Skin of body (tissue), 2 donors: ENCODE results near the gene UHMK1. TPM values are rescaled to one million over a fixed set of nuclear protein-coding genes. Genes with fewer than 3 reads are reported as not detected.

Experiments used
- DNase-seq: peaks from one replicate; lab custom pipeline; 2025; lab: John Stamatoyannopoulos, UW
- total RNA-seq: library from RNA; depleted of rRNA; stranded (reverse); fragments of >200 nt; gene quantifications from one replicate; pipeline ENCODE4 v1.2.3, GENCODE V29; 2014

The UHMK1 gene
- total RNA-seq, 1 donor from 2014 or later, result 36.0 TPM

DNA sequence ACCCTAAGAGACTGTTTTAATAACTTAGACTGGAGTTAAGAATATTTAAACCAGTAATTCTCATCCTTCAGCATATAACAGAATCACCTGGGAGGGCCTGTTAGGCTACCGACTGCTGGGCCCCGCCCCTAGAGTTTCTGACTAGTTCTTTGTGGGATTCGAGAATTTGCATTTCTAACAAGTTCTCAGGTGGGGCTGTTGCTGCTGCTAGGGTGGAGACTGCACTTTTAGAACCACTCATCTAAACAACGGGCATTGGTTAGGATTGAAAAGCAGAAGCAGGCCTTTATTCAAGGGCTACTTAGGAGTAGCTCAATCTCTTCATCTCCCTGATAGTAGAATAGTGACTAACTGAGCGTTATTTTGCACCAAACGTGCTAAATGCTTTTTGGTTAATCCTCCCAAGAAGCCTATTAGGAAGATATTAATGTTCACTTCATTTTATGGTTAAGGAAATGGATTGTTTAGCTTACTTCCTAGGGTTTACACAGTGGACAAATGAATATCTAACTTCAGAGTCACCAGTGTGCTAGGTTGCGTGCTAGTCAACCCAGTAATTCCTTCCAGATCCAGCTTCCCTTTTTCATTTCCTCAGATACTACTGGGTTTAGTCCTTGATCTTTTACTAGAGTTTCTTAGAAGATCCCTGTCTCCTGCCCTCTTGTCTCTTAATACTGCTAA lies 32.8 kb downstream of the UHMK1 start:
- DNase-seq, result no peak

DNA sequence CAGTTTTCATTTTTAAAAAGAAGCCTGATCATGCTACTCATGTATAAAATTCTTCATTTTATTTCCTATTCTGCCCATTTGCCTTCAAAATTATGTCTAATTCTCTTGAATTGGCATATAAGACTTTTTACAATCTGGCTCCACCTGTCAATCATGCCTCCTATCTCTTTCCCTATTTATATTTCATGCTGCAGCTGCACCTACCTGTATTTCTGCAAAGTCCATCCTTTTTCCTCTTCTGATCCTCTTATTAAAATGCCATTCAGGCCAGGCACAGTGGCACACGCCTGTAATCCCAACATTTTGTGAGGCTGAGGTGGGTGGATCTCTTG lies 33.3 kb downstream of the UHMK1 start:
- no peak for DNase-seq

DNA sequence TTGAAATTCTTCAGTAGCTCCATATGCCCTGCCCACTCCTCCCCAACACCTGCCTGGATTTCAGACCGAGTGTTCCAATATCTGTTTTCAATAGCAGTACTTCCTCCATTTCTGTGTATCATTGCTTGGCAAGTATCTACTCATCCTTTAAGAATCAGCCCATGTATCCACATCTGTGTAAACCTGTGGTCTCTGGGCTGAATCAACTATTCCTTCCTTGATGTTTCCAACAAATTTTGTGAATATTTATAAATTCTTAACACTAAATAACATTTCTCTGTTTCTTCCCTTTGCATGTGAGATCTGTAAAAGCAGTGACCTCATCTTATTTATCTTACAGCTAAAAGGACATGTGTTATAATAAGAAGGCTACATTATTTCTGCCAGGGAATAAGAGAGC lies 37.9 kb downstream of the UHMK1 start:
- DNase-seq, result no peak

DNA sequence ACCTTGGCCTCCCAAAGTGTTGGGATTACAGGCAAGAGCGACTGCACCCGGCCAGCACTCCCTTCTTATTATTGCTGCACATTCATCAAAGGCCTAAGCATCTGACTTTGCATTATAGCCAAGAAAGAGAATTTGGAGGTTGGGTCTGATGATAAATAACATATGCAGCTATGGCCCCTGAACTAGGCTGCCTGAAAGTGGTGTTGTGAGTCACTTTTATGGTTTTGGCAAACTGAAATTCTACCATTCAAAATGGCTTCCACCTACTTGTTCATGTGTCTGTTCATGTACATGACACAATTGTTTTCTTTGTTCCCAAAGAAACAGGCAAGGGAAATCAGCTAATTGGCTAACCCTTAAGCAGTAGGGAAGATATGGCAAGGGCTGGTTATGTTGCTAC lies 38.9 kb downstream of the UHMK1 start:
- no peak for DNase-seq

DNA sequence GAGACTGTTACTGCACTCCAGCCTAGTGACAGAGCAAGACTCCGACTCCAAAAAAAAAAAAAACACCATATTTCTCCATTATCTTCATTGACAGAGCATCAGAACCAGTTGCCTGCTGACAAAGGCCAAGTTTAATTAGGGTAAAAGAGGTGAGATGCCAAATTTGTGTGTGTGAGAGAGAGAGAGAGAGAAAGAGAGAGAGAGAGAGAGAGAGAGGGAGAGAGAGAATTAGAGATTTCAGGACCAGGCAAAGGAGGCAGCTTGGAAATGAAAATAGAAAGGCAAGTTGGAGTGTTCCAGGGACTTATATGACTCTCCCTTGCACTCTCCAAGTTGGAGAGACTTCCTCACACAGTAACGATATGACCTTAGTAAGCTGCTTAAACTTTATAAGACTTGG lies 39.6 kb downstream of the UHMK1 start:
- DNase-seq, result no peak

DNA sequence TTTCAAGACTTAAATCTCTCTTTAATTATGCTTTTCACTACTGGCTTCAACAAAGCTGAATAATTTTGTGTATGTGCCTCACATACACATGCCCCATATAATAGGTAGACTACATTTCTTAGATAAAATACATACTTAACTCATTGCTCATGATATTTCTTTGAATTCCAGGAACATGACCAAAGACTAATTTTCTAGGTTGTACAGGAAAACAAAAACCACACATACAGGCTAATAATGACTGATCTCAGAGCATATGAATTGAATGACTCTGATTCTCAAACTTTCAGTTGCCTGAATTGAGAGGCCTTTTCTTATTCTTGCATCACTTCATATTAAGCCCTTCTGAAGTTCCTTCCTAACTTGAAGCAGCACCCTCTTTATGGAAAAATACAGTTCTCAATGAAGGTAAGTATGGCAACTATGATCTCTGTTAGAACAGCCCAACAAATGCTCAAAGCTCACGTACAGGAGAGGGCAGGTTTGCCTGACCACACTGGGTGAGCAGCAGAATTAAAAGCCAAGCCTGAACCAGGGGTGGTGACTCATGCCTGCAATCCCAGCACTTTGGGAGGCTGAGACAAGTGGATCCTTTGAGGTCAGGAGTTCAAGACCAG lies 41.3 kb downstream of the UHMK1 start:
- no peak for DNase-seq

DNA sequence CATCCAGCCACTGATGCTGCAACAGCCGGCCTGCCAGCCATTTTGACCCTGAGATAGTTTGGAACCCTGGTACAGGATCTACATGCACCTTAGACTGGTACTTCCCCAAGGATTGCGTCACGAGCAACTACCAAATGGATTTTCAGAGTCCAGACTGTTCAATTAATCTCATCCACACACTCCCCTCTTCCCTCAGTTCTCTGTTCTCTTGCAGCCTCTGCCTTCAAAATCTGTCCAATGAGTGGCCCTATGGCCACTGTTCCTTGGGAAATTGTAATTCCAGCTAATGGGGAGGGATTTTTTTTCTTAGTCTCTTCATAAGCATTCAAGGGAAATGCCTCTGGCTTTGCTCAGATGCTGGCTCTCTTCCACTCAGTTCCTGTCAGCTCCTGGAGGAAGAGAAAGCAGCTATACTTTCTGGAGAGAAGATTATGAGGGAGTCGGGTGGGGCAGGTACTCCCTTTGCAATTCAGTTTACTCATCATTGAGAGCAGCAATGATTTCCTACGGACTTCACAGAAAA lies 44.1 kb downstream of the UHMK1 start:
- DNase-seq, result peak; percentile 20

DNA sequence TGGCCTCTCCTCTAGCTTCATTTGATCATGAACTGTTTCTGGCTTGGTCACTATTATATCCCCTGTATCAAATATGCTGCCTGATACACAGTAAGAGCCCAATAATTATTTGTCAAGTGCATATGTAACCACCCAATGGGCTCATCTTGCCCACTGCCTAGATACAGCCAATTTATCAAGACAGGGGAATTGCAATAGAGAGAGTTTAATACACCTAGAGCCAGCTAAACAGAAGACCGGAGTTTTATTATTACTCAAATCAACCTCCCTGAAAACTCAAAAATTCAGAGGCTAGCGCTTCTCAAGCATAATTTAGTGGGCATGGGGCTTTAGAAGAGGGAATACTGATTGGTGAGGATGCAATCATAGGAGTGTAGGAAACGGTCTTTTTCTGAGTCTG lies 45.6 kb downstream of the UHMK1 start:
- DNase-seq, result no peak

DNA sequence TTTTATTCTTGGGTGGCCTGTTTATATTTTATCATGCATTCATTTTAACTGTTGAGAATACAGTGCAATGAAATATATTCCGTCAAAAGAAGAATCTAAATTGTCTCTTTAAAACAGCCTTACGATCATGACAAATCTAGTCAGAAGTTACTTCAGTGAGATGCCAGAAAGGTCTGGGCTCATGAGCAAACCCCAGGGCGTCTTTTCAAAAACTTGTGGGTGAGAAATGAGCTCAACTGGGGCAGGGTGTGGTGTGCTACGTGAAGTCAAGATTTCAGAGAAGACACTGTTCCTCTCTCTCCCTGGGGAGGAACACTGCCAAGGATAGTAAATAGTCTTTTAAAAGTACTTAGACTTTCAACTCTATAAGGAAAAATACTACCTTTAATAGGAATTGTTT lies 50.6 kb downstream of the UHMK1 start:
- no peak for DNase-seq

DNA sequence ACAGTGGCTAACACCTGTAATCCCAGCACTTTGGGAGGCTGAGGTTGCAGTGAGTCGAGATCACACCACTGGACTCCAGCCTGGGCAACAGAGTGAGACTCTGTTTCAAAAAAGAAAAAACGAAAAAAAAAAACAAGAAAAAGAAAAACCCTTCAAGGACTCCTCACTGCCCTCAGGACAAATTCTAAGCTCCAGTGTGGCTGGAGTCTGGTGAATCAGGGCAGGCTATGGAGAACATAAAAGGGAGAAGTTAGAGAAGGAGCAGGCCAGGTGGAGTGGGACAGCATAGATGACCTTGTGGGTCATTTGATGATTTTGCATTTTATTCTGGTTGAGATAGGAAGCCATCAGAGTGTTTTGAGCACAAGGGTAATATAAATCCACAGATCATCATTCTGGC lies 51.4 kb downstream of the UHMK1 start:
- no peak for DNase-seq

DNA sequence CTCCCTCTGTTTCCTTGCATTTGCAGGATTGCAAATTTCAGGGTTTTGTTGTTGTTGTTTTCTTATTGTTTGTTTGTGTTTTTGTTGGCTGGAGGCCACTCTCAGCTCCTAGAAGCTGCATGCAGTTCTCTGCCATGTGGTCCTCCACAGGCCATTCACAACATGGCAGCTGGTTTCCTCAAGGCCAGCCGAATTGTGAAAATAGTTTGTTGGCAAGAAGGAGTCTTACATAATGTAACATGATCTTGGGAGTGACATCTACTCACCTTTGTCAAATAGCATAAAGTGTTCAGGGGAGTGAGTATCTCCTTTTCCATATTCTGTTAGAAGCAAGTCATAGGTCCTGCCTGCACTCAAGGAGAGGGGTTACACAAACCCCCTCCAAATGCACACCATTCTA lies 53.3 kb downstream of the UHMK1 start:
- DNase-seq, result no peak

DNA sequence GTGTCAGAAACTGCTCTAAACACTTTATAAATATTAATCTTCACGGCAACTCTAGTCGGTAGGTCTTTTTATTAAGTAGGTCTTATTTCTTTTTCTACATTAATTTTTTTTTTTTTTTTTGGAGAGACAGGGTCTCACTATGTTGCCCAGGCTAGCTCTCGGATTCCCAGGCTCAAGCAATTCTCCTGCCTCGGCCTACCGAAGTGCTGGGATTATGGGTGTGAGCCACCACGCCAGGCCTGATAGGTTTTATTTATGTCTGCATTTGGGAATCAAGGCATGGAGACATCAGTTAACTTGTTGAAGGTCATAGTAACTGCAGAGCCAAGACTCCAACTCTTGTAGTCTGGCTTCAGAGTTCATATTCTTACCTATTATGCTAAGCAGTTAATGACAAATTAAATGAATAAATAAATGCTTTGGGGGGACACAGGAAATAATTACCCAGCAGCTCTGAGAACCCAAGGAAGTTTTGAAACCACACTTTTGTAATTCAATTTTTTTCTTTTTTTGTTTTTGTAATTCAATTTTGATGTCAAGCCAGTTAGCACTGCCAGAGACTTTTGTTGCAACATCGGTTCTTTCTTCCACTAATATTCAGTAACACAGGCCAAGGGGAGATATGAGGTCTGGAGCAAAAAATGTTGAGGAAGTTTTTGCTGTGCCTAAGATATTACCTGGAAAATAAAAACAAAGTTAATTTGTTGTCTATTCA lies 54.5 kb downstream of the UHMK1 start:
- peak; percentile 14 for DNase-seq

DNA sequence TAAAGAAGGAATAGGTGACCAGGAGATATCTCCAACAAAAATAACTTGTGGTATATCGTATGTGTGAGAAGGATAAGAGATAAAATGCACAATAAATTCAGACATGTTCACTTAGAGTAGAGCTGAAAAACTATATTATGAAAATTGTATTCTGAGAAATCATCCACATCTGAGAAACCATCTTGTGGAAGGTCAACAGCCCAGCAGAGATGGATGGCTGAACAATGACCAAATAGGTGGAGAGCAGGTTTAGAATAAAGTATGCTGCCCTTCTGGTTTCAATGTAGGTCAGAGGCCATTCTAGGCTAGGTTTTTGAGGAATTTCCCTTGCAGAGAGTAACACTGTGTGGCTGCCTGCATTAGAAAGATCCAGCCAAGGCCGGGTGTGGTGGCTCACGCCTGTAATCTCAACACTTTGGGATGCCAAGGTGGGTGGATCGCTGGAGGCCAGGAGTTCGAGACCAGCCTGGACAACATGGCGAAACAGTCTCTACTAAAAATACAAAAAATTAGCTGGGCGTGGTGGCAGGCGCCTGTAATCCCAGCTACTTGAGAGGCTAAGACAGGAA lies 55.1 kb downstream of the UHMK1 start:
- DNase-seq, result no peak

DNA sequence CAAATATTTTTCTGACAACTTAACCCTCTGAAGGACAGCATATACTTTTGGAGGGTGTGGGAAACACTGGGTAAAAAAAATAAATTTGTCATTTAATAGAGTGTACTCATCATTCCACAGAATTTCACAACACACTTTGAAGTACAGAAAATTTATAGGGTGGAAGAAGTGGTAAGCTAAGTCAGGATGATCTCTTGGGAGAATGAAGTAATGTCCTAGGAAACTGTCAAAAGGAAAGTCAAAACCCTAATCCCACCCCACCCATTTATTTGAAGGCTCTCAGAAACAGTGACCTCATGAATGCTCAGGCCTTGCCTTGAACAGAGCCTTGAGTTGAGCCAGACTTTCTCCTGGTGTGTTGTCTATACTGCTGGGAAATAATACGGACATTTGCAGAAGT lies 56.6 kb downstream of the UHMK1 start:
- no peak for DNase-seq

DNA sequence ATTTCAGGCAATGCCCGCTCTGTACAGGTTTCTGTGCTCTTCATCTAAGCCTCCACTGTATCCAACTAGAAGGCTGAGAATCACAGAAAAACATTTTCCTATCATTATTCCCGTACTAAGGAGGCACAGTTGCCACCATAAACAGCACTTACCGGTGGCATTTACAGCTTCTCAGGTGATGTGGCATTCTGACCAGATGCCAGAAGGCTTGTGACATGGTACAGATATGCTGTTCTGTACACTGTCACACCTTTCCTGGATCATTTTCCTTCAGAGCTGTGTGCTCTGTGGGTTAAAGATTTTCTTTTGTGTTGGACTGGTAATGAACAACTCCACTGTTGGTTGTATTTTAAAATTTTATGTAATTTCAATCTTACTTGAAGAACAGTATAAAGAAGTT lies 59.9 kb downstream of the UHMK1 start:
- DNase-seq, result no peak

DNA sequence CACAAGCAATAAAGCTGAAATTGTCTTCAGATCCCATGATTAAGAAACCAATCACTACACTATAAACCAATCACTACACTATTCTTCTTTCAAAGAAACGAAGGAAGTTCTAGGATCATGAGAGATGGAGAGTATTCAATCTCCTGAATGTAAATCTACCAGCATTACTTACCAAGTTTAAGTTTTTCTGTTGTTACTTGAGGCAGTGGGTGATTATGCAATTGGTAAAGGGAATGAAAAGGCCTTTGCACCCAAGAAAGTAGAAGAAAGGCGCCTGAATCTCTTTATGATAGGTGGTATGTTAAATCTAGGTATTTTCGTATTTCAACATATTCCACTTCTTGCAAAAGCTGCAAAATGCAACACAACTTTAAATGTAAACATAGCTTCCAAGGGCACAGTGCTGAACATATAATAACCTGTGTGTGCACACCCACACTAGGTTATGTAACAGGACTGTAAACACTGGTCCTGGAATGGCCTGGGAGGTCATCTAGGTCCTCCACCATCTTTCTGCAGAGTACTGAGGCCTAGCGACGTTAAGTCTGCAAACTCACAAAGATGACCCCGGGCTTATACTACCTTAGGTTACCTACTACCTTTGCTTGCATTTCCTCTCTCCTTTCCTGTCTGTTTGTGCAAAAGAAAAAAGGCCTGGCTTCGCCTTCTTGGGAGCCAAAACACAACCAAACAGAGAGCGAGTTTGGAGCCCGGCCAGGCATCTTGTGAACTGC lies 62.9 kb downstream of the UHMK1 start:
- DNase-seq, result peak; percentile 57

DNA sequence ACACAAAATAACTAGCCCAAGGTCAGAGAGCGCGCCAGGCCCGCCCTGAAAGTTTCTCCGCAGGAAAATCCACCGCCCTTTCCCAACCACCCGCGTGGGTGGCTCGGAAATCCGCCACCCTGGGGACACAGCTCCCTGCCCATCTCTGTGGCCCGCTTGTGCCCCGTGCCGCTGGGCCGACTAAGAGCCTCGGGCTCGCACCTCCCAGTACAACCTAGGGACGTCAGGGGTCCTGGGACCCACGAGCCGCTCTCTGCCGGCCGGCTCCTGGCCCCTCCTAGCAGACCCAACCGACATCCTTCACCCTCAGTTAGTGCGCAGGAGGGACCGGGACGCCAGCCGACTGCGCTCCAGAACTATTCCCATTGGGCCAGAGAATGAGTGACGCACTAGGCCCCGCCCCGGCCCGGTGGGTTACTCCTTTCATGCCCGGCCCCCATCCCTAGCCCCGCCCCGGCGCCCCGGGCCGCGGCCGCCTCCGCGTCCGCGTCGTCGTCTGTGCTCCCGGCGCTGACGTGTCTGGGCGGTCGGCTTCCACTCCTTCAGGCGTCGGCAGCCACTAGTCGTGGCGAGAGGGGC lies 63.5 kb downstream of the UHMK1 start:
- DNase-seq, result peak; percentile 96

DNA sequence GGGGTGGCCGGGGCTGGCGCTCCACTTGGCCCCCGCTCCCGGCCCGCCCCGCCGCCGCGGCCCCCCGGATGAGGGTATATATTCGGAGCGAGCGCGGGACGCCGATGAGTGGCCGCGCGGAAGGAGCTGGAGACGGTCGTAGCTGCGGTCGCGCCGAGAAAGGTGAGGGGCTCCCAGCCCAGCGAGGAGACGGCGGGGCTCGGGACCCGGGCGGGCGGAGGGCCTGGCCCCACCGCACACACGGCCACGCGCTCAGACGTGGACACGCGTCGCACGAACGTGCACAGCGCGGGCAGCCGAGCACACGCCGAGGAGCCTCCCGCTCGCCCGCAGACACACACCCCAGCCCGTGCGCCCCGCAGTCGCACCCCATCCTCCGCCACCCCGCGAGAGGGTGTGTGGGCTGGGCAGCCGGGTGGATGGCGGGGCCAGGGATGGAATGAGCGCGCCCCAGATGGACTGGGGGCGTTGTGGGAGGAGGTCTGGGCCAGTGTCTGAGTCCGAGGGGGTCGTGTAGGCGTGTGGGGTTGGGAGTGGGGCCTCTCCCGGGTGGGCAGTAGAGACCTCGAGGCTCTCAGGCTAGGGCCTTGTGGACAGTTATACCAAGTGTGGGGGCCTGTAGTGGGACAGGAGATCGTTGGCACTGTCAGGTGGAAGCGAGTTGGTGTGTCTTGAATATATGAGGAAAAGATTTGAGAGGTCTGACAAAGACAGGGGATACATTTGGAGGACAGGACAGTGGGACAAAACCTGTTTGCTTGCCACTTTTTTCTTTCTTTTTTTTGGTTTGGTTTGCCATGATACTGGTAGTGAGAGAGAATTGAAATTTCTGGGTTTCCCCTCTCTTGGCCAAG lies 64.2 kb downstream of the UHMK1 start, which contains the start of gene UAP1:
TSS of gene UAP1 (plus strand) at position 107 of the 854 bp plus-strand sequence. CDS start 4,347 bp downstream, outside the sequence.
- DNase-seq, result no peak

DNA sequence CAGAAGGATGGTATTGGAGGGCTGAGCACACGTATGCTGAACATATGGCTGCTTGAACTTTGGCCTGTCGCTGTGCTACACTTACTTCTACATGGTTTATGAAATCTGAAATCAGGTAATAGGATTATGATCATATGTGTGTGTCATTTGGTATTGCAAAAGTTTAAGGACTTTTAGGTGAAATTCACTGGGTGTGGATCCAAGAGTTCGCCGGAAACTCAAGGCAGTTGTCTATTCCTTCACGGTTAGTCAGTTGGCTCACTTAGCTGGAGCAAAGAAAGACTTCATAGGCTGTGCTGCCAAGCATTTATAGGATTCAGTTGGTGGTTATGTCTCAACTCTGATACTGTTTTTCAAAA lies 64.8 kb downstream of the UHMK1 start:
- DNase-seq, result peak; percentile 45

DNA sequence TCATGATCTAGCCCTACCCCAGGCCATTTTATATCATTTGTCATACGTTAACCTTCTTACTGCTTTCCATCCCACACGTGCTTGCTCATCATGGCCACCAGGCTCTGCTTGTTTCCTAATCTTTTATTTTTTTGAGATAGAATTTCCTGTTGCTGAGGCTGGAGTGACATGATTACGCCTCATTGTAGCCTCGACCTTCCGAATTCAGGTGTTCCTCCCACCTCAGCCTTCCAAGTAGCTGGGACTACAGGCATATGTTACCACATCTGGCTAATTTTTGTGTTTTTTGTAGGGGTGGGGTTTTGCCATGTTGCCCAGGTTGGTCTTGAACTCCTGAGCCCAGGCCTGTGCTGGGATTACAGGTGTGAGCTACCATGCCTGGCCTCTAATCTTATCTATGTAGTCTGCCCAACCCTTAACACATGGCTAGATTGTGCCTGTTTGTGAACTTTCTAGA lies 67.2 kb downstream of the UHMK1 start:
- DNase-seq, result no peak
